HepG2 (cell line): ENCODE data around the gene KLHDC1. TPM values are rescaled to one million over a fixed set of nuclear protein-coding genes. Genes with fewer than 3 reads are reported as not detected.
A peak's percentile ranks its signal among the peaks of the same experiment; 100 is the strongest.

Source experiments
- CEBPG ChIP-seq: IDR thresholded peaks from 2 replicates; pipeline ENCODE4 v1.6.1; 2016
- ETV6 ChIP-seq: sonication (generic); formaldehyde crosslinking; conservative IDR thresholded peaks from 2 replicates; pipeline ENCODE4 v1.4.0; 2020; ENCODE audit warnings: missing genetic modification reagents
- MAFK ChIP-seq, 2 experiments: IDR thresholded peaks in 1 of 2; conservative IDR thresholded peaks in 1 of 2; 2 replicates each; pipeline ENCODE4 v1.6.1; 2011; ENCODE audit warnings: improper control_type of control experiment in 2 of 2, low read length in 2 of 2
- NR1H2 ChIP-seq: sonication (generic); formaldehyde crosslinking; IDR thresholded peaks from 2 replicates; pipeline ENCODE4 v1.8.1; 2022; ENCODE audit warnings: low read depth, missing genetic modification reagents, borderline replicate concordance
- REPIN1 ChIP-seq: sonication (generic); formaldehyde crosslinking; IDR thresholded peaks from 2 replicates; pipeline ENCODE4 v1.8.0; 2022; ENCODE audit warnings: missing genetic modification reagents, low read depth, mild to moderate bottlenecking, borderline replicate concordance
- XBP1 ChIP-seq: sonication (generic); formaldehyde crosslinking; IDR thresholded peaks from 2 replicates; pipeline ENCODE4 v1.5.0; 2020; ENCODE audit warnings: missing genetic modification reagents
- ZNF383 ChIP-seq: sonication (generic); formaldehyde crosslinking; IDR thresholded peaks from 2 replicates; pipeline ENCODE4 v1.4.0; 2020; ENCODE audit warnings: missing genetic modification reagents, mild to moderate bottlenecking, borderline replicate concordance
- ZNF678 ChIP-seq: sonication (generic); formaldehyde crosslinking; IDR thresholded peaks from 2 replicates; pipeline ENCODE4 v1.4.0; 2020; ENCODE audit warnings: mild to moderate bottlenecking, missing genetic modification reagents
- ZNF782 ChIP-seq: sonication (generic); formaldehyde crosslinking; IDR thresholded peaks from 2 replicates; pipeline ENCODE4 v1.4.0; 2020; ENCODE audit warnings: missing genetic modification reagents, mild to moderate bottlenecking, borderline replicate concordance
- polyA plus RNA-seq, 8 experiments: library from polyadenylated mRNA; depleted of rRNA in 3 of 8; stranded (reverse) in 7 of 8; unstranded in 1 of 8; fragments of >200 nt; fragmentation: Illumina TruSeq in 4 of 8; extraction: Trizol in 4 of 8; gene quantifications; 2 replicates each; pipeline versions ENCODE4 v1.2.1 to v1.2.3, GENCODE V29; 2011 to 2016; ENCODE audit warnings: low read depth in 4 of 8, missing spikeins in 1 of 8, mixed read lengths in 1 of 8; ENCODE audit not compliant: insufficient read depth in 1 of 8
- total RNA-seq, 5 experiments: library from RNA; depleted of rRNA; stranded (reverse); fragments of >200 nt; fragmentation: Illumina TruSeq; extraction: Trizol; gene quantifications; 2 replicates each; pipeline ENCODE4 v1.2.3, GENCODE V29; 2016; ENCODE audit warnings: low read depth in 1 of 5
- TF ChIP-seq, protein P1 (sequence below): sonication (generic); formaldehyde crosslinking; IDR thresholded peaks from 2 replicates; pipeline ENCODE4 v1.5.0; 2020; ENCODE audit warnings: mild to moderate bottlenecking, missing genetic modification reagents
- TF ChIP-seq, protein P2 (sequence below): IDR thresholded peaks from 2 replicates; pipeline ENCODE4 v1.6.1; 2018; ENCODE audit warnings: missing genetic modification reagents, mild to moderate bottlenecking, missing compliant biosample characterization
- TF ChIP-seq, protein P3 (sequence below): sonication (generic); formaldehyde crosslinking; IDR thresholded peaks from 2 replicates; pipeline ENCODE4 v1.8.0; 2022; ENCODE audit warnings: mild to moderate bottlenecking, missing genetic modification reagents
- TF ChIP-seq, protein P4 (sequence below): sonication (generic); formaldehyde crosslinking; IDR thresholded peaks from 2 replicates; pipeline ENCODE4 v1.4.0; 2020; ENCODE audit warnings: missing genetic modification reagents
- TF ChIP-seq, protein P5 (sequence below): sonication (generic); formaldehyde crosslinking; IDR thresholded peaks from 2 replicates; pipeline ENCODE4 v1.5.1; 2020; ENCODE audit warnings: missing genetic modification reagents, mild to moderate bottlenecking, borderline replicate concordance
- TF ChIP-seq, protein P6 (sequence below): sonication (generic); formaldehyde crosslinking; IDR thresholded peaks from 2 replicates; pipeline ENCODE4 v1.4.0; 2020; ENCODE audit warnings: missing genetic modification reagents
- TF ChIP-seq, protein P7 (sequence below): sonication (generic); formaldehyde crosslinking; conservative IDR thresholded peaks from 2 replicates; pipeline ENCODE4 v1.4.0; 2020; ENCODE audit warnings: missing genetic modification reagents

The KLHDC1 gene
- total and polyA plus RNA-seq, 2 of the 13 experiments (the other 11 are each of a cell fraction or from before 2014, with no cell fraction given): 0.11 TPM; not detected in 1

DNA sequence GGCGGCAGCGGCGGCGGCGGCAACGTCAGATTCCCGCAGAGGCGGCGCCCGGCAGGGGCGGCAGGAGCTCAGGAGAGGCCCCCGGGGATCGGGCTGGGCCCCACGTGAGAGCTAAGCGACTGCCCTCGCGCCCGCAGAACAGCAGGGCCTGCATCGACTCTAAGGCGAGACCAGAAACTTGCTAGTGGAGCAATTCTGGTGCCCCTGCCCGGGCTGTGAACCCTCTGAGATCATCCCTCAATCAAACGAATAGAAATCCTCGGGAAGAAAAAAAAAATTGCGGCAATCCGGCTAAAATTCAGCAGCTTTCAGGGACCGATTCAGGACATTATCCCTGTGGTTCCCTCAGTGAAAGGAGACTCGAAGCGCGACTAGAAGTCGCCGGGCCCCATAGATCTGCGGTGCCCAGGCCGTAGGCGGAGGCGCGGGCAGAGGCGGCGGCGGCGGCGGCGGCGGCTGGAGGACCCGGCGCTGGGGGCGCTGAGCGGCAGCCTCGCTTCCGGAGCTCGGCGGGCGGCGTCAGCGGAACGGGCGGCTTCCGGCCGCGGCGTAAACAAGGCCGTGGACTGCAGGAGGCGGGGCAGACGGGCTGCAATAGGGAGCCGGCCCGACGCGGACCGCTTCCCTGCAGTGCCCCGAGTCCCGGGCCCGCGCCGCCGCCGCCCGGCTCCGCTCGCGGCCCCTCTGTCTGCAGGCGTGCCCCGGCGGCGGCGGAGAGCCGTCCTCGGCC, 74.8 kb downstream of the KLHDC1 start, which contains the start of gene KLHDC2 (continued):
- TF ChIP-seq ZNF782: no peak
- no peak for TF ChIP-seq NR1H2 (CRISPR knock-in tag)
- TF ChIP-seq ETV6 (CRISPR knock-in tag): no peak
- TF ChIP-seq, protein P1, sequence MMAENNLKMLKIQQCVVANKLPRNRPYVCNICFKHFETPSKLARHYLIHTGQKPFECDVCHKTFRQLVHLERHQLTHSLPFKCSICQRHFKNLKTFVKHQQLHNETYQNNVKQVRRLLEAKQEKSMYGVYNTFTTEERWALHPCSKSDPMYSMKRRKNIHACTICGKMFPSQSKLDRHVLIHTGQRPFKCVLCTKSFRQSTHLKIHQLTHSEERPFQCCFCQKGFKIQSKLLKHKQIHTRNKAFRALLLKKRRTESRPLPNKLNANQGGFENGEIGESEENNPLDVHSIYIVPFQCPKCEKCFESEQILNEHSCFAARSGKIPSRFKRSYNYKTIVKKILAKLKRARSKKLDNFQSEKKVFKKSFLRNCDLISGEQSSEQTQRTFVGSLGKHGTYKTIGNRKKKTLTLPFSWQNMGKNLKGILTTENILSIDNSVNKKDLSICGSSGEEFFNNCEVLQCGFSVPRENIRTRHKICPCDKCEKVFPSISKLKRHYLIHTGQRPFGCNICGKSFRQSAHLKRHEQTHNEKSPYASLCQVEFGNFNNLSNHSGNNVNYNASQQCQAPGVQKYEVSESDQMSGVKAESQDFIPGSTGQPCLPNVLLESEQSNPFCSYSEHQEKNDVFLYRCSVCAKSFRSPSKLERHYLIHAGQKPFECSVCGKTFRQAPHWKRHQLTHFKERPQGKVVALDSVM (CRISPR knock-in tag): peak; percentile 75; the same call in 1 of the 2 replicates
- 0 out of 4 replicates have a peak, but pooled peaks of 1 of the 2 experiments have one; percentile 3 for TF ChIP-seq MAFK (conservative IDR thresholded peaks at IDR 0.05 in 1 of 2, IDR thresholded peaks at IDR 0.05 in 1 of 2; ENCODE audit: low read length in 2 of 2)
- TF ChIP-seq, protein P2, sequence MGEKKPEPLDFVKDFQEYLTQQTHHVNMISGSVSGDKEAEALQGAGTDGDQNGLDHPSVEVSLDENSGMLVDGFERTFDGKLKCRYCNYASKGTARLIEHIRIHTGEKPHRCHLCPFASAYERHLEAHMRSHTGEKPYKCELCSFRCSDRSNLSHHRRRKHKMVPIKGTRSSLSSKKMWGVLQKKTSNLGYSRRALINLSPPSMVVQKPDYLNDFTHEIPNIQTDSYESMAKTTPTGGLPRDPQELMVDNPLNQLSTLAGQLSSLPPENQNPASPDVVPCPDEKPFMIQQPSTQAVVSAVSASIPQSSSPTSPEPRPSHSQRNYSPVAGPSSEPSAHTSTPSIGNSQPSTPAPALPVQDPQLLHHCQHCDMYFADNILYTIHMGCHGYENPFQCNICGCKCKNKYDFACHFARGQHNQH (CRISPR knock-in tag): peak; percentile 70
- TF ChIP-seq CEBPG (CRISPR knock-in tag): no peak
- TF ChIP-seq, protein P3, sequence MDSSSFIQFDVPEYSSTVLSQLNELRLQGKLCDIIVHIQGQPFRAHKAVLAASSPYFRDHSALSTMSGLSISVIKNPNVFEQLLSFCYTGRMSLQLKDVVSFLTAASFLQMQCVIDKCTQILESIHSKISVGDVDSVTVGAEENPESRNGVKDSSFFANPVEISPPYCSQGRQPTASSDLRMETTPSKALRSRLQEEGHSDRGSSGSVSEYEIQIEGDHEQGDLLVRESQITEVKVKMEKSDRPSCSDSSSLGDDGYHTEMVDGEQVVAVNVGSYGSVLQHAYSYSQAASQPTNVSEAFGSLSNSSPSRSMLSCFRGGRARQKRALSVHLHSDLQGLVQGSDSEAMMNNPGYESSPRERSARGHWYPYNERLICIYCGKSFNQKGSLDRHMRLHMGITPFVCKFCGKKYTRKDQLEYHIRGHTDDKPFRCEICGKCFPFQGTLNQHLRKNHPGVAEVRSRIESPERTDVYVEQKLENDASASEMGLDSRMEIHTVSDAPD: no peak
- no peak for TF ChIP-seq XBP1 (CRISPR knock-in tag)
- no peak; the same call in 1 of the 2 replicates for TF ChIP-seq REPIN1 (CRISPR knock-in tag)
- no peak for TF ChIP-seq ZNF383 (CRISPR knock-in tag)
- TF ChIP-seq, protein P4, sequence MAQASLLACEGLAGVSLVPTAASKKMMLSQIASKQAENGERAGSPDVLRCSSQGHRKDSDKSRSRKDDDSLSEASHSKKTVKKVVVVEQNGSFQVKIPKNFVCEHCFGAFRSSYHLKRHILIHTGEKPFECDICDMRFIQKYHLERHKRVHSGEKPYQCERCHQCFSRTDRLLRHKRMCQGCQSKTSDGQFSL (CRISPR knock-in tag): 0 out of 2 replicates have a peak, but pooled peaks have one; percentile 26
- no peak for TF ChIP-seq ZNF678 (CRISPR knock-in tag)
- TF ChIP-seq, protein P5, sequence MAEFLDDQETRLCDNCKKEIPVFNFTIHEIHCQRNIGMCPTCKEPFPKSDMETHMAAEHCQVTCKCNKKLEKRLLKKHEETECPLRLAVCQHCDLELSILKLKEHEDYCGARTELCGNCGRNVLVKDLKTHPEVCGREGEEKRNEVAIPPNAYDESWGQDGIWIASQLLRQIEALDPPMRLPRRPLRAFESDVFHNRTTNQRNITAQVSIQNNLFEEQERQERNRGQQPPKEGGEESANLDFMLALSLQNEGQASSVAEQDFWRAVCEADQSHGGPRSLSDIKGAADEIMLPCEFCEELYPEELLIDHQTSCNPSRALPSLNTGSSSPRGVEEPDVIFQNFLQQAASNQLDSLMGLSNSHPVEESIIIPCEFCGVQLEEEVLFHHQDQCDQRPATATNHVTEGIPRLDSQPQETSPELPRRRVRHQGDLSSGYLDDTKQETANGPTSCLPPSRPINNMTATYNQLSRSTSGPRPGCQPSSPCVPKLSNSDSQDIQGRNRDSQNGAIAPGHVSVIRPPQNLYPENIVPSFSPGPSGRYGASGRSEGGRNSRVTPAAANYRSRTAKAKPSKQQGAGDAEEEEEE (CRISPR knock-in tag): no peak
- TF ChIP-seq, protein P6, sequence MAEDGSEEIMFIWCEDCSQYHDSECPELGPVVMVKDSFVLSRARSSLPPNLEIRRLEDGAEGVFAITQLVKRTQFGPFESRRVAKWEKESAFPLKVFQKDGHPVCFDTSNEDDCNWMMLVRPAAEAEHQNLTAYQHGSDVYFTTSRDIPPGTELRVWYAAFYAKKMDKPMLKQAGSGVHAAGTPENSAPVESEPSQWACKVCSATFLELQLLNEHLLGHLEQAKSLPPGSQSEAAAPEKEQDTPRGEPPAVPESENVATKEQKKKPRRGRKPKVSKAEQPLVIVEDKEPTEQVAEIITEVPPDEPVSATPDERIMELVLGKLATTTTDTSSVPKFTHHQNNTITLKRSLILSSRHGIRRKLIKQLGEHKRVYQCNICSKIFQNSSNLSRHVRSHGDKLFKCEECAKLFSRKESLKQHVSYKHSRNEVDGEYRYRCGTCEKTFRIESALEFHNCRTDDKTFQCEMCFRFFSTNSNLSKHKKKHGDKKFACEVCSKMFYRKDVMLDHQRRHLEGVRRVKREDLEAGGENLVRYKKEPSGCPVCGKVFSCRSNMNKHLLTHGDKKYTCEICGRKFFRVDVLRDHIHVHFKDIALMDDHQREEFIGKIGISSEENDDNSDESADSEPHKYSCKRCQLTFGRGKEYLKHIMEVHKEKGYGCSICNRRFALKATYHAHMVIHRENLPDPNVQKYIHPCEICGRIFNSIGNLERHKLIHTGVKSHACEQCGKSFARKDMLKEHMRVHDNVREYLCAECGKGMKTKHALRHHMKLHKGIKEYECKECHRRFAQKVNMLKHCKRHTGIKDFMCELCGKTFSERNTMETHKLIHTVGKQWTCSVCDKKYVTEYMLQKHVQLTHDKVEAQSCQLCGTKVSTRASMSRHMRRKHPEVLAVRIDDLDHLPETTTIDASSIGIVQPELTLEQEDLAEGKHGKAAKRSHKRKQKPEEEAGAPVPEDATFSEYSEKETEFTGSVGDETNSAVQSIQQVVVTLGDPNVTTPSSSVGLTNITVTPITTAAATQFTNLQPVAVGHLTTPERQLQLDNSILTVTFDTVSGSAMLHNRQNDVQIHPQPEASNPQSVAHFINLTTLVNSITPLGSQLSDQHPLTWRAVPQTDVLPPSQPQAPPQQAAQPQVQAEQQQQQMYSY (CRISPR knock-in tag): peak; percentile 51; the same call in 1 of the 2 replicates
- TF ChIP-seq, protein P7, sequence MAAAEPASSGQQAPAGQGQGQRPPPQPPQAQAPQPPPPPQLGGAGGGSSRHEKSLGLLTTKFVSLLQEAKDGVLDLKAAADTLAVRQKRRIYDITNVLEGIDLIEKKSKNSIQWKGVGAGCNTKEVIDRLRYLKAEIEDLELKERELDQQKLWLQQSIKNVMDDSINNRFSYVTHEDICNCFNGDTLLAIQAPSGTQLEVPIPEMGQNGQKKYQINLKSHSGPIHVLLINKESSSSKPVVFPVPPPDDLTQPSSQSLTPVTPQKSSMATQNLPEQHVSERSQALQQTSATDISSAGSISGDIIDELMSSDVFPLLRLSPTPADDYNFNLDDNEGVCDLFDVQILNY (CRISPR knock-in tag): no peak; the same call in 1 of the 2 replicates
